Limb (tissue), 2 donors: ENCODE data around the gene MEST.
"Not testable (repeated sequence)": the region's sequence is repeated elsewhere in the genome, so short reads cannot be mapped to it uniquely, and the experiment has no call there.

Source experiments
- DNase-seq, 2 donors: peaks; one replicate each; pipeline ENCODE4 v3.0.0-alpha.2; 2016; ENCODE audit errors: extremely low spot score in 2 of 2

The MEST gene, protein sequence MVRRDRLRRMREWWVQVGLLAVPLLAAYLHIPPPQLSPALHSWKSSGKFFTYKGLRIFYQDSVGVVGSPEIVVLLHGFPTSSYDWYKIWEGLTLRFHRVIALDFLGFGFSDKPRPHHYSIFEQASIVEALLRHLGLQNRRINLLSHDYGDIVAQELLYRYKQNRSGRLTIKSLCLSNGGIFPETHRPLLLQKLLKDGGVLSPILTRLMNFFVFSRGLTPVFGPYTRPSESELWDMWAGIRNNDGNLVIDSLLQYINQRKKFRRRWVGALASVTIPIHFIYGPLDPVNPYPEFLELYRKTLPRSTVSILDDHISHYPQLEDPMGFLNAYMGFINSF

GRCh38 chr7:130491841-130492522, at the start of gene MEST:
TSS of gene MEST (plus strand) at chr7:130492085. CDS start at chr7:130492314, 229 bp downstream.
- peak; percentile 71 to 83 for DNase-seq

- no peak for DNase-seq
Measured at GRCh38 chr7:130442601-130443000, 49.3 kb upstream of the MEST start.

- DNase-seq, result peak in 1 of 2 donors; percentile 70
Measured at GRCh38 chr7:130444234-130444633, 47.7 kb upstream of the MEST start.

DNA sequence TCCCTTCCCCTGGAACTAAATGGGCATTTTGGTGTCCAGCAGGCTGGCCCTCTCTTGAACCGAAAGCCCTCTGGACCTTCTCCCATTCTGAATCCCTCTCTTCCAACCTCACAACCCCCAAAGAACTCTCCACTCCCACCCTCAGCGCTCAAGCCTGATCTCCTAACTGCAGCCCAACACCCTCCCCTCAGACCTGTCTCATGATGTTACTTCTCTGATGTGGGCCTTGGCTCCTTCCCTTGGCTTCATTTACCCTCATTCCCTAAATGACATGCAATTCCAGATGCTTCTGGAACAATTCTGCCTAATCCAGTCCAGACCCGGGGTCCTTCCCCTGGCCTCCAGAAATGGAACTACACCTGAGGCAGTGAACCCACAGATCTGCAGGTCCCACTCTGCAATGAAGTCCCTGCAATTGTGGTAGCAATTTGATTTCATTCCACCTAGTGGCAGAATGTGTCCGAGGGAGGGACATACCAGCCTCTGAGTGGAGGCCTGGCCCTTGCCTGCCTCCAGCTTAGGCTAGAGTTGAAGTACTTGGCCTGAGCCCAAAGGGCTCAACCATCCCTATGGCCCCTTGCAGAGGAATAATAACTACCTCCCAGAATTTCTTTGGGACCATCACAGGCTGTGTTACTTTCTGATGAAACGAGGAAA, 47.0 kb upstream of the MEST start:
- no peak for DNase-seq

GRCh38 chr7:130446259-130446658, 45.6 kb upstream of the MEST start:
- no peak for DNase-seq

GRCh38 chr7:130451344-130451743, 40.5 kb upstream of the MEST start:
- DNase-seq, result not testable (repeated sequence)

DNA sequence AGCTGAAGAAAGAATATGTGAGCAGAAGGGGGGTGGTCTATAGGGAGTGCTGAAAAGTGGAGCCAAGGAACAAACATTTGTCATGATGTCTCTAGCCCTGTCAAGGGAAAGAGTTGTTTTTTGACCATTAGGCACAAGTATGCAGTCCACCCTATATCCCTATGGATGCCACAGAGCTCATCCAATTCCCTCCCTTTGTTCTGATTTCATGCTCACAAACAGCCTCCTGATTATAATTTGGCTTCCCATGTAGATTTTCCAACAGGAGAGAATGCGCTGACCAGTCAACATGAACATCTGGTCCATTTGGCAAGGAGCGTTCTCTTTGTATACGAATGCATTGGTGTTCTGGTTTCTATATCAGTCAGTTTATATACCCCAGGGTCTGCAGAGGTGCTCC, 38.9 kb upstream of the MEST start:
- DNase-seq, result peak; percentile 53 to 90

DNA sequence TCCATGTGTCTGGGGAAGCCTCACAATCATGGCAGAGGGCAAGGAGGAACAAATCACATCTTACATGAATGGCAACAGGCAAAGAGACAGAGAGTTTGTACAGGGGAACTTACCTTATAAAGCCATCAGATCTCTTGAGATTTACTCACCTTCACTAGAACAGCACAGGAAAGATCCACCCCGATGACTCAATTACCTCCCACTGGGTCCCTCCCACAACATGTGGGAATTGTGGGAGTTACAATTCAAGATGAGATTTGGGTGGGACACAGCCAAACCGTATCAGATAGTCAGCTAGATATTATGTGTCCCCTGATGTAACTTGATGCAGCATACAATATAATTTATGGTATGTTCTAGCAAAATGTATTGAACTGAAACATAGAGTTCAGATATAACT, 36.9 kb upstream of the MEST start:
- DNase-seq, result no peak

DNA sequence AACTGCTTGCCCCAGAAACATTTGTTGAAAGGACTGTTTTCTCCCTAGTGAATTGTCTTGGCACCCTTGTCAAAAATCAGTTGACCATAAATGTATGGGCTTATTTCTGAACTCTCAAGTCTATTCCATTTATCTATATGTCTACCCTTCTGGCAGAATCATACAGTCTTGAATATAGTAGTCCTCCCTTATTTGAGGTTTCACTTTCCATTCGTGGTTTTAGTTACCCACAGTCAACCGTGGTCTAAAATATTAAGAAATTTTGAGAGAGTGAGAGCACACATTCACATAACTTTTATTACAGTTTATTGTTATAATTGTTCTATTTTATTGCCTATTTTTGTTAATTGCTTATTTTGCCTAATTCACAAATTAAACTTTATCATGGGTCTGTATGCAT, 33.6 kb upstream of the MEST start:
- DNase-seq, result no peak

DNA sequence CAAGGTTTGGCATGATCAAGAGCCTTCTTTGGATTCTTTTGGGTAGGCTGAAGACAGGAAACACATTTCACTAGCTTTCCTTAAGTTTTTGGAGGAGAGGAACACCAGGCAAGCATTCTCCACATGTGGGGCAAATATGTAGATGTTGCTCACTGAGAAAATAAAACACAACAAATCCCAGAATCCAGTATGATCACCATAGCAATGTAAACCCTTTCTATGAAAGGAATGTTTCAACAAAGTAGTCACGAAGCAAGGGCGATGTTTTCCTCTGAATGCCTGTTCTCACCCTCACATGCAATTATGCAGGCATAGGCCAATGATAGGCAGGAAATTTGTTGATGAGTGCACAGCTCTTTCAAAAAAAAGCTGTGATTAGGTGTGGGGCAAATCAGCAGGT, 30.6 kb upstream of the MEST start:
- no peak for DNase-seq

DNA sequence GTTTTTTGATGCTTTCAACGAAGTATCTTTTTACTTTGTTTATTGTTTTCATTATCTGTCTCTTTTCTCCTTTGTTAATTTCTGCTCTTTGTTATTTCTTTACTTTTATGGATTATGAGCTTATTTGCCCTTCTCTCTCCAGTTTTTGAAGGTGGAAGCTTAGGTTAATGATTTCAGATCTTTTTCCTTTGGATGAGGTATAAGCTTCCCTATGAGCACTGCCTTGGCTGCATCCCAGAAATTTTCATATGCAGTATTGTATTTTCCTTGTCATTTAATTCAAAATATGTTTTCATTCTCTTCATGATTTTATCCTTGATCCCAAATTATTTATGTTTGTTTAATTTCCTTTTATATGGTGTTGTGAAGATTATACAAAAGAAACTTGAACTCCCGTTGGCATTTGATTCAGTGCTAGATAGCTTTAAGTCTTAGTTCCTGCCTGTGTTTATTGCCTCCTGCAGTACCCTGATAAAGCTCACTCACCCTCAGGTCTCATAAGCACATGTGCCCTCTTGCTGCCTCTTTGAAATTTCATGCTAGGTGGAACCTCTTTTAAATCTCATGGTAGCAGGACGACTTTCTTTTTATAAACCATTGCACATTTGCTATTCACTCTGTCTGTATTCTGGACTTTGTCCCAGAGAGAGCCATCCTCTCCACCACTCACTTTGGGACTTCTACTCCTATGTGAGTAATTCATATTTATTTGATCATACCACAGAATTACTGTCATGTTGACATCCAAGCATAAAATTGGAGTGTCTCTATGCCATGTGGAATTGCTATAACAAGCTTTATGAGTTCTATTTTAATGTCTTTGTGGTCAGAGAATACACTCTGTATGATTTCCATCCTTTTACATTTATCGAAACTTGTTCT, 28.1 kb upstream of the MEST start:
- DNase-seq, result no peak

DNA sequence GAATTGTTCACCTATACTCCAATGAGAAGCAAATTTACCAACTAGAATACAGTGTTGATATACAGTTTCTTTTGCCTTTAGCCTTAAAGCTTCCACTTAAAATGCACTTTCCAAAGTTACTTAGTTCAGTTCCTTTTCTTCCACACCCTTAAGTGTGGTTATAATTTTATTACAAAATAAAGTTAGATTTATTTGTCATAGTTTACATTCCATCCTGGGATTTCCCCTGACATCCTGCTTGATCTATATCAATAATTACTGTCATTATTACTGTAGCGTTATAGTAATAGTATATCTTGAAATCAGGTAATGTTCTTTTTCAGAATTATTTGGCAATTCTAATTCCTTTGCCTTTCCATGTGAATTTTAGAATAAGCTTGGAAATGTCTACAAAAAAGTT, 23.3 kb upstream of the MEST start:
- no peak for DNase-seq

- DNase-seq, result no peak
Measured at GRCh38 chr7:130471974-130472373, 19.9 kb upstream of the MEST start.

- DNase-seq, result no peak
Measured at GRCh38 chr7:130473289-130473688, 18.6 kb upstream of the MEST start.

GRCh38 chr7:130473876-130474275, 18.0 kb upstream of the MEST start:
- no peak for DNase-seq

GRCh38 chr7:130475776-130476175, 16.1 kb upstream of the MEST start:
- no peak for DNase-seq

- DNase-seq, result no peak
Measured at GRCh38 chr7:130476297-130477150, 15.4 kb upstream of the MEST start.

DNA sequence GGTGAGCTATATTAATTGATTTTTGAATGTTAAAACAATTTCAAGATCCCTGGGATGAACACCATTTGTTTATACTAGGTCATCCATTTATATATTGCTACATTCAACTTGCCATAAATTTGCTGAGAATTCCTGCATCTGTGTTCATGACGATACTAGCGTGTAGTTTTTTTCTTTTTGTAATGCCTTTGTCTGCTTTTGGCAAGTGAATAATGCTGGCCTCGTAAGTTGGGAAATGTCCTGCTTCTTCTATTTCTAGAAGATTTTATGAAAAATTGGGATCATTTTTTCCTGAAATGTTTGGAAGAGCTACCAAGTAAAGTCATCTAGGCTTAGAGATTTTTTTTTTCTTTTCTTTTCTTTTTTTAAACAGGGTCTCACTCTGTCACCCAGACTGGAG, 12.9 kb upstream of the MEST start:
- no peak for DNase-seq

DNA sequence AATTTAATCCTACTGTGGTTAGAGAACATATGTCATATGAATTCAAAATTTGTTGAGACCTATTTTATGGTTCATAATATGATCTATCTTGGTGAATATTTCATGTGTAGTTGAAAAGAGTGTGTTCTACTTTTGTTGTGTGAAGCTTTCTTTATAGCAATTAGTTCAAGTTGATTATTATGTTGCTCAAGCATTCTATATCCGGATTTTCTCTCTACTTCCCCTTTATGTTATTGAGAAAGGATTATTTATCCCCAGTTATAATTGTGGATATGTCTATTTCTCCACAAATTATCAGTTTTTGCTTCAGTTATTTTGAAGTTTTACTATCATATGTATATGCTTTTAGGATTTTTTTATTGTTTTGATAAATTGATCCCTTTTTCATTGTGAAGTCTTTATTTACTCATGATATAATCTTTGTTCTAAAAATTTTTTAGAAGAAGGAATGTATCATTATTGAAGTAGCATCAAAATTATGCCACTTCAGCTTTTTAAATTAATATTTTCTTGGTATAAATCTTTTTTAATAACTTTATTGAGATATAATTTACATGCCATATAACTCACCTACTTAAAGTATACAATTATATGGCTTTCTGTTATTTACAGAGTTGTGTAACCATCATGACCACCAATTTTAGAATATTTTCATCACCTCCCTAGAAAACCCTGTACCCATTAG, 12.0 kb upstream of the MEST start:
- DNase-seq, result no peak

GRCh38 chr7:130481898-130482297, 10.0 kb upstream of the MEST start:
- no peak for DNase-seq
